ENCODE results near the gene MUTYH. TPM values are rescaled to one million over a fixed set of nuclear protein-coding genes. Genes with fewer than 3 reads are reported as not detected.
"Not testable (repeated sequence)": the region's sequence is repeated elsewhere in the genome, so short reads cannot be mapped to it uniquely, and the experiment has no call there.

The MUTYH gene
- total RNA-seq: 18.0 and 18.9 TPM in 2 replicates

- peak; percentile 94 for DNase-seq
Measured at GRCh38 chr1:45339789-45340558, at the start of gene MUTYH, which contains the start of gene TOE1. MUTYH (minus strand) TSS chr1:45340440; CDS start chr1:45334505, 5,935 bp downstream. TOE1 (plus strand) TSS chr1:45340170; CDS start chr1:45340253, 83 bp downstream.

- DNase-seq: no peak
Measured at GRCh38 chr1:45386219-45386618, 46.0 kb upstream of the MUTYH start.

- DNase-seq: no peak
Measured at GRCh38 chr1:45385302-45385701, 45.1 kb upstream of the MUTYH start.

DNA sequence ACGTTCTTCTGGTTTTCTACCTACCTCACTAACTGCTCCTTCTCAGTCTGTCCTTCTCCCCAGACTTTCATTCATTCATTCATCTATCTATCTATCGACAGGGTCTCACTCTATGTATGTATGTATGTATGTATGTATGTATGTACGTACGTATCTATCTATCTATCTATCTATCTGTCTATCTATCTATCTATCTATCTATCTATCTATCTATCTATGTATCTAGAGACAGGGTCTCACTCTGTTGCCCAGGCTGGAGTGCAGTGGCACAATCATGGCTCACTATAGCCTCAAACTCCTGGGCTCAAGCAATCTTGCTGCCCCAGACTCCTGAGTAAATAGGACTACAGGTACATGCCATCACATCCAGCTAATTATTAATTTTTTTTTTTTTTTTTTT, 44.0 kb upstream of the MUTYH start:
- DNase-seq: not testable (repeated sequence)

DNA sequence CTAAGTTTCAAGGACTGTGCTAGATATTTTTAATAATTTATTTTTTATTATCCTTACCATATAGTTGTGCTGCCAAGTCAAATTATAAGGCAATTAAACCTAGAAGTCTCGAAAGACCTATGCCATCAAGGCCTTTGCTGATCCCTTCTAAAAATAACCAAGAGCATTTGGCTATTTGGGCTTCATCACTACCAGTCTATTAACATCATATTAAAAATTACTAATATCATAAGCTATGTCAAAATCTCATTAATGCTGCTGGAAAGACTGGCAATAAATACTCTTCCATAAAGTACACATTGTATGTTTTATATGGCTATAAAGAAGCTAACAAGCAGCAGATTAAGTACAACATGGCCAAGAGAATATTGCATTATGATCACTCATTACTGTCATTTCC, 43.0 kb upstream of the MUTYH start:
- no peak for DNase-seq

GRCh38 chr1:45381243-45381642, 41.0 kb upstream of the MUTYH start:
- DNase-seq: no peak

DNA sequence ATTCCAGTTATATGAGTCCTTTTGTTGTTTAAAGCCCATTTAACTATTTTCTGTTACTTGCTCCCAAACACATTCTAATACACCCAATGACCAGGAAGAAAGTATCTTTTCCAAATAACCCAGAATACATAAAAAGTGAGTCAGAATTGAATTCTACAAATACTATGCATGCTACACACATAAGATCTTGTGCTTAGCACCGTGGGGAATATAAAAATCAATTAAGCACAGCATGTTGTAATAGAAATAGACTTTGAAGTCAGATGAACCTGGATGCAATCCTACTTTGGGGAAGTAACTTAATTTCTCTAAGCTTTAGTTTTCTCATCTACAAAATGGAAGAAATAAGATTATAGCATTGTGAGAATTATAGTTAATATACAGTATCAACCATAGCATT, 40.5 kb upstream of the MUTYH start:
- DNase-seq: no peak

DNA sequence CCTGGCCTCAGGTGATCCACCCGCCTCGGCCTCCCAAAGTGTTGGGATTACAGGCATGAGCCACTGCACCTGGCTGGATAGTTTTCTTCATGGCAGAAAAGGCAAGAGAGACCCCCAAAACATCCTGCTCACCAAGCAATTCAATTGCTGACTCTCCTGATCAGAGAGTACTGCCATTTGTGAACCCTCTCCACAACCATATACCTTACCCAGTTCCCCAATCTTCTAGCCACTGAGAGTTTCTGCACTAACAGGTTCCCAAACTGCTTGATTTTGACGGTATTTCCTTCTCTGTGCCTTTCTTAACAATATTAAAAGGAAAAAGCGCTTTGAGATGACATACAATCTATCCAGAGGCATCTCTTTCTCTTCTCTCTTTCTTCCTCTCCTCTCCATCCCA, 39.9 kb upstream of the MUTYH start:
- DNase-seq: no peak

- no peak for DNase-seq
Measured at GRCh38 chr1:45379524-45379923, 39.3 kb upstream of the MUTYH start.

DNA sequence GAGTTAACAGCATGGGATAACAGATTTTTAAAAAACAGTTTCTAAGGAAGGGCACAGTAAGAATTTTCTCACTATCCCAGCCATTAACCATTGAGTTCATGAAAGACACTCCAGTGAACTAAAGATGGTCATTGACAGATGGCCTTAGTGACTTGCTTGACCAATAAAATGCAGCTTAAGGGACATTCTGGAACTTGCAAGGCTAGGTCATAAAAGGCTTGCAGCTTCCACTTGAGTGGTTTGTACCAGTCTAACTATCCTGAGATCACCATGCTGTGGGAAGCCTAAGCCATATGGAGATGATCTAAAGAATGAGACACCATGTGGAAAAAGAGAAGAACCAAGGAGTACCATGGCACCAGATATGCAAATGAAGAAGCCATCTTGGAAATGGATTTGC, 37.9 kb upstream of the MUTYH start:
- DNase-seq: no peak

- peak; percentile 10 for DNase-seq
Measured at GRCh38 chr1:45375104-45376090, 35.2 kb upstream of the MUTYH start.

DNA sequence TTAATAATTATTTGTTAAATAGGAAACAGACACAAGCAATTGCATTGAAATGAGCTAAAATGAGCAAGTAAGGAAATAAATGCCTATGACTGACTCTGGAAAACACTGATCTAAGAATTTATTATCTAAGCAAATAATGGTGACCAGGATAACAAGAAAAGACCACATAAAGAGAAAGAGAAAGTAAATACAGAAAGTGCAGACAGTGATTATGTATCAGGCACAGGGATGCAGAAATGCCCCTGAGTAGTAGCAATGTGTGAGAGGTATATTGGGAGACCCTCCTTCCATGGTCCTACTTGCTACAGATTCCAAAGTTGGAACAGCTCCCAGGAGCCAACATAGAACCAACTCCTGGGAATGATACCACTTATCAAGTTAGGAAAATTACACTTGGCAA, 33.3 kb upstream of the MUTYH start:
- DNase-seq: no peak

DNA sequence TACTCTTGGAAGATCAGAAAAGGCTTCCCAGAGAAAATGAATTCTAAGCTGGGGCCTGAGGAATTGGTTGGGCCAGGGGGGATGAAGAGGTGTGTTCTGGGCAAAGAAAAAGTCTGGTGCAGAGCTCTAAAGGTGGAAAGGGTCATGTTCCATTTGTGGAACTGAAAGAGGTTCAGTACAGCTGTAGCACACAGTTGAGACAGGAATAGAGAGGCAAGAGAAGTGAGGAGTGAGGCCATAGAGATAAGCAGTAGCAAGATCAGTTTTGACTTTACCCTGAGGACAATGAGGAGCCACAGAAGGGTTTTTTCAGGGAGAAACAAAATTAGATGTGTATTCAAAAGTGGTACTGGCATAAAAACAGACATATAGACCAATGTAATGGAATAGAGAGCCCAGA, 30.3 kb upstream of the MUTYH start:
- no peak for DNase-seq

DNA sequence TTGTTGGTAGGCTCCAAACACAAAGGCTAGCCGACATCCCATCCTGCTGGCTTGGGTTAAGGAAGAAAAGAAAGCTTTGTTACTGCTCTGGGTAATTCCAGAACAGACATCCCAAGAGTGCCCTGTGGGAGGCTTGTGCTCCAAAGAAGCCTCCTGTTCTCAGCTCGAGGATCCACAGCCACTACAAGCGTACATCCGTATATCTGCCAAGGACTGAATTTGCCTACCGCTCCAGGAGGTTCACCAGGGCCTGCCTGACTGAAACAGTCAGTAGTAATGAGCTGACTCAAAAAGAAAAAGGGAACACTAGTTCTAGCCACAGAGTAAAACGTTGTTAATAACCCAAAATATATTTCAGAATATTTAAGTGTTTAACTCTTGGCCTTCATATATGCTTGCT, 24.8 kb upstream of the MUTYH start:
- DNase-seq: no peak

- DNase-seq: no peak
Measured at GRCh38 chr1:45364294-45364693, 24.1 kb upstream of the MUTYH start.

- peak; percentile 60 for DNase-seq
Measured at GRCh38 chr1:45360981-45361380, 20.7 kb upstream of the MUTYH start.

GRCh38 chr1:45359882-45360513, 19.8 kb upstream of the MUTYH start:
- DNase-seq: peak; percentile 81

DNA sequence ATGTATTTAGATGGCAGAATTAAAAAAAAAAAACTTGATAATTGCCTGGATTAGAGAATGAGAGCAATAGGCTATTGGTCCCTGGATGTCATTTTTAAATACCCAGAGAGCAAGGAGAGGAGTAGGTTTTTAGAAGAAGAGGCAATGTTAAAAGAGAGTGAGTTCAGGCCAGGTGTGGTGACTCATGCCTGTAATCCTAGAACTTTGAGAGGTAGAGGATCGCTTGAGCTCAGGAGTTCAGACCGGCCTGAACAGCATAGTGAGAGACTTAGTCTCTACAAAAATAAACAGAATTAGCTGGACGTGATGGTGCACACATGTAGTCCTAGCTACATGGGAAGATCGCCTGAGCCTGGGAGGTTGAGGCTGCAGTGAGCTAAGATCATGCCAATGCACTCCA, 15.9 kb upstream of the MUTYH start:
- DNase-seq: no peak

DNA sequence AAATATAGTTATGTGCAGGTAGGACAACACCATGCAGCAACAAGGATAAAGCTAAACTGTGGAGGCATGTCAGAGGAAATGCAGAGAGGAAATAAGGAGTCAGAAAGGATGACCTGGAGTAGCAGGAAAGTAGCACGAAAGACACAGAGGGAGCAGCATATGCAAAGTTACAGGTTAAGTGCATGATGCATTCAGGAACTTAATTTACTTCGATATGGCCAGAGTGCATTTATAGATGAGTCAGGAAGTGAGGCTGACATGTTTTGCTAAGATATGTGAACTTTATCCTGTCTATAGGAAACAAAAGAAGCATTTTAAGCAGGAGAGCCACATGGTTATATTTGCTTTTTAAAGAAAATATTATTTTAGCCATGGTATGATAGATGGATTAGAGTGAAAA, 15.4 kb upstream of the MUTYH start:
- DNase-seq: peak; percentile 21

DNA sequence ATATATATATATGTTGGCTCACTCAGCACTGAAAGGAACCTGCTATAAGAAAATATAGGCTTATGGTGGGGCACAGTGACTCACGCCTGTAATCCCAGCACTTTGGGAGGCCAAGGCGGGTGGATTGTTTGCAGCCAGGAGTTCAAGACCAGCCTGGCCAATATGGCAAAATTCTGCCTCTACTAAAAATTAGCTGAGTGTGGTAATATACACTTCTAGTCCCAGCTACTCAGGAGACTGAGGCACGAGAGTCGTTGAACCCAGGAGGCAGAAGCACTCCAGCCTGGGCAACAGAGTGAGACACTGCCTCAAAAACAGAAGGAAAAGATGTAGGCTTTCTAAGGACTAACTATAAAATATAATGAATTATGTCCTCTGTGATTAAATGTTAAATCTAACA, 14.6 kb upstream of the MUTYH start:
- no peak for DNase-seq

DNA sequence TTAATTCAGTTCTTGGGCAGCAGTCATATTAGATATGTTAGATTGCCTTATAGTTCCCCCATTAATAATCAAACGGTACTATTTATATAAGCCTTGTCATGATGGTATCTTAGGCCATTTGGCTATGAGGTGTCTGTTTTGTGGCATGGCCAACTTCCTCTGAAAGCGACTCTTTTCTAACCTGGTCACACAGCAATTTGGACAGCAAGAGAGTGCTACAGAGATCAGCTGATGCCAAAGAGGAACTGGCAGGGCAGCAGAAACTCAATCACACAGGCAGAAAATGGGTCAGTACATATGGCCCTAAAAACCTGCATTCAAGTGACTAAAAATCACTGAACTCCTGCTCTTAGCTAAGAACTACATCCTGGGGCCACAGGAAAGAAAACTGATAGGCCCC, 13.4 kb upstream of the MUTYH start:
- no peak for DNase-seq

DNA sequence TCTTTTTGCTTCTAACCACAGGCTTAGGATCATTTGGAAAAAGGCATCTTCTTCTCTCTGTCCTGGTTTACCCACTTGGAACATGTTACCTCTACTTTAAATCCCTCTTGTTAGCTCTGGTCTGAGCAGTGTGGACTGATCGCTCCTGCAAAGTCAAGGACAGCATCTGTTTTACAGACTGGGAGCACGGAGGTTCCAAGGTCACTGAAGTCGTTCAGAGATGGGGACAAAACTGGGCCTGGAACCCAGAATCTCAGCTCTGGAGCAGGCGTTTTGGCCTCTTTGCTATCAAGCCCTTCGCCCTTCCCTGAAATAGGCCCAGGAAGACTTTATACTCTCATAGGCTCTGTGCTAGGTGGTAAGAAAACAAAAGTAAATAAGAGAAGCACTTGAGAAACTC, 11.3 kb upstream of the MUTYH start:
- no peak for DNase-seq

Data from dermis blood vessel endothelial cell (primary cell).